Ovary (tissue), 3 donors: ENCODE data around the gene NEK4.

Experiments used
- EP300 ChIP-seq: sonication (generic); formaldehyde crosslinking; IDR thresholded peaks from one replicate; pipeline ENCODE4 v1.6.1; 2017; ENCODE audit warnings: antibody characterized with exemption
- TF ChIP-seq, protein P1 (sequence below), 3 donors: fragments of 450-650 bp in 2 of 3; fragments of 200-600 bp in 1 of 3; IDR thresholded peaks; one replicate each; pipeline versions ENCODE4 v1.5.1 to v1.8.0; 2016 to 2022; ENCODE audit warnings: antibody characterized with exemption in 3 of 3, mild to moderate bottlenecking in 1 of 3
- donor health status: DM: no; HTN: no; CAD: no.

DNA sequence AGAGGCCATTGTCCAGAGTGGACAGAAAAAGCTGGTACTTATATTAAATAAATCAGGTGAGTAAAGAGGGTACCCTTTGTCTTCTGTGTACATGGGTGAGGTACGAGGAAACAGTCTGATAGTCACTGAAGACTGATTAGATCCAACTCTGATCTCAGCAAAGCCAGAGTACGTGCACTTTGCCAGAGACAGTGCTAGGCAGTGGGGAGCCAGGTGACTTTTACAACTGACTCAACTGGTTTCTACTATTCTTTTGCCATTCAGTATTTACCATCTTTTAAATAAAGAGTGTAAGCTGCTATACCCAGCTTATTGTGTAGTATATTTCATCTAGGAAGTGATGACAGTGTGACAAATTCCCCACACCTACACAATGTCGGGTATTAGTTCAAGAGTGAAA lies 81.6 kb downstream of the NEK4 start:
- no peak for TF ChIP-seq EP300
- TF ChIP-seq, protein P1, sequence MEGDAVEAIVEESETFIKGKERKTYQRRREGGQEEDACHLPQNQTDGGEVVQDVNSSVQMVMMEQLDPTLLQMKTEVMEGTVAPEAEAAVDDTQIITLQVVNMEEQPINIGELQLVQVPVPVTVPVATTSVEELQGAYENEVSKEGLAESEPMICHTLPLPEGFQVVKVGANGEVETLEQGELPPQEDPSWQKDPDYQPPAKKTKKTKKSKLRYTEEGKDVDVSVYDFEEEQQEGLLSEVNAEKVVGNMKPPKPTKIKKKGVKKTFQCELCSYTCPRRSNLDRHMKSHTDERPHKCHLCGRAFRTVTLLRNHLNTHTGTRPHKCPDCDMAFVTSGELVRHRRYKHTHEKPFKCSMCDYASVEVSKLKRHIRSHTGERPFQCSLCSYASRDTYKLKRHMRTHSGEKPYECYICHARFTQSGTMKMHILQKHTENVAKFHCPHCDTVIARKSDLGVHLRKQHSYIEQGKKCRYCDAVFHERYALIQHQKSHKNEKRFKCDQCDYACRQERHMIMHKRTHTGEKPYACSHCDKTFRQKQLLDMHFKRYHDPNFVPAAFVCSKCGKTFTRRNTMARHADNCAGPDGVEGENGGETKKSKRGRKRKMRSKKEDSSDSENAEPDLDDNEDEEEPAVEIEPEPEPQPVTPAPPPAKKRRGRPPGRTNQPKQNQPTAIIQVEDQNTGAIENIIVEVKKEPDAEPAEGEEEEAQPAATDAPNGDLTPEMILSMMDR (IDR thresholded peaks at IDR 0.05), result no peak
